Psoas muscle (tissue), 8 donors: ENCODE measurements around the gene CRYBA2. TPM values are rescaled to one million over a fixed set of nuclear protein-coding genes. Genes with fewer than 3 reads are reported as not detected.

Source experiments
- ATAC-seq, 4 donors: fragments of 200-7000 bp; cut with Tn5 transposase; one replicate each; pipeline ENCODE4 v1.9.1; 2020; ENCODE audit warnings: moderate library complexity in 3 of 4, mild to moderate bottlenecking in 2 of 4
- DNase-seq, 2 donors: peaks; one replicate each; pipeline ENCODE4 v3.0.0-alpha.2; 2020
- H3K27ac ChIP-seq: fragments of 200-600 bp; one replicate; pipeline ENCODE4 v1.8.0; 2022
- H3K27me3 ChIP-seq, 3 donors: fragments of 200-600 bp in 1 of 3; one replicate each; pipeline versions ENCODE4 v1.6.1 to v1.8.0; 2013 to 2022; ENCODE audit warnings: low read length in 2 of 3, mild to moderate bottlenecking in 2 of 3, moderate library complexity in 1 of 3; ENCODE audit not compliant: insufficient read depth in 3 of 3
- H3K36me3 ChIP-seq, 2 donors: fragments of 200-600 bp in 1 of 2; one replicate each; pipeline versions ENCODE4 v1.6.1 to v1.8.0; 2013 to 2022; ENCODE audit warnings: low read depth in 1 of 2, mild to moderate bottlenecking in 1 of 2, moderate library complexity in 1 of 2; ENCODE audit not compliant: insufficient read depth in 1 of 2
- H3K4me1 ChIP-seq: fragments of 200-600 bp; one replicate; pipeline ENCODE4 v1.8.0; 2022
- H3K4me3 ChIP-seq: fragments of 200-600 bp; one replicate; pipeline ENCODE4 v1.8.0; 2022; ENCODE audit warnings: mild to moderate bottlenecking
- H3K9me3 ChIP-seq: fragments of 200-600 bp; one replicate; pipeline ENCODE4 v1.8.0; 2022
- CTCF ChIP-seq: fragments of 200-600 bp; IDR thresholded peaks from one replicate; pipeline ENCODE4 v1.8.0; 2022; ENCODE audit warnings: antibody characterized with exemption
- WGBS, 3 donors: extraction: QIAGEN DNeasy Blood & Tissue Kit; methylation state at CpG; one replicate each; pipeline versions ENCODE4 v1.1.6 to v1.1.7; 2013; 5-methylcytosine and 5-hydroxymethylcytosine counted together
- intact Hi-C, 2 donors: fragments of 100-400 bp; cut with DNase I; formaldehyde crosslinking; loops; one replicate each; pipeline versions ENCODE4 v1.11.0 to v1.14.2; 2022
- polyA plus RNA-seq, 3 donors: library from polyadenylated mRNA; stranded (reverse); fragments of 200-250 nt; gene quantifications; one replicate each; pipeline ENCODE4 v1.2.3, GENCODE V29; 2013
- total RNA-seq, 4 donors: library from RNA; stranded (reverse); fragmentation: NEBNext Ultra II Directional in 2 of 4; extraction: Animal tissue kit (Norgen Biotek cat#: 25700) in 2 of 4; gene quantifications; one replicate each; pipeline versions ENCODE4 v1.2.1 to v1.2.4, GENCODE V29; 2021 to 2023
- donor health status: healthy with polysubstance abuse.
- donor health status: DM: no; HTN: no; CAD: no; lungs with moderate emphysema.
- donor health status: Bipolar disorder and iron deficiency.
- donor health status: healthy.
- donor health status: DM: yes; HTN: yes; CAD: no.
- donor health status: DM: no; HTN: no; CAD: no.
- donor health status: DM: no; HTN: no; CAD: no.
- donor health status: DM: yes; HTN: yes; CAD: no.

The CRYBA2 gene
- total and polyA plus RNA-seq, 7 donors = 0.08 TPM; not detected in 6

GRCh38 chr2:218946621-218947020 lies 46.6 kb downstream of the CRYBA2 start:
- no peaks in the 10 kb centered on the region for H3K9me3 ChIP-seq
- no peak overlapping the region for H3K27ac ChIP-seq
- intact Hi-C loops = no loop called here
- 88 to 100% (median 96%) methylated on average over 1 of the region's 1 CpG for WGBS, 3 donors
- DNase-seq (no peak), ATAC-seq (no peak)
- peaks cover 0 to 48% (median 0%) of the 10 kb centered on the region in 3 donors for H3K27me3 ChIP-seq
- TF ChIP-seq CTCF = no peak
- no peaks in the 10 kb centered on the region for H3K36me3 ChIP-seq
- no peaks in the 10 kb centered on the region for H3K4me1 ChIP-seq
- no peak overlapping the region for H3K4me3 ChIP-seq

GRCh38 chr2:218944759-218945404 lies 48.3 kb downstream of the CRYBA2 start:
- Histone ChIP-seq H3K9me3 (no peaks in the 10 kb centered on the region), H3K27ac (no peak overlapping the region), H3K4me3 (no peak overlapping the region), H3K4me1 (no peaks in the 10 kb centered on the region), H3K36me3 (no peaks in the 10 kb centered on the region), H3K27me3 (peaks cover 0 to 50% (median 0%) of the 10 kb centered on the region in 3 donors)
- intact Hi-C loops = no loop called here
- DNase-seq (no peak), ATAC-seq (no peak)
- no peak for TF ChIP-seq CTCF
- WGBS, 3 donors = 80 to 88% (median 84%) methylated on average over 1 of the region's 1 CpG

Other genes with a start within 250 kb of the CRYBA2 start
- gene CYP27A1, start 211.3 kb downstream of the CRYBA2 start, total RNA-seq = 10 to 100 TPM; 23.4 to 48.4 (median 45.9) TPM
- 10 to 100 TPM in 2 of 3 donors, 1 to 10 TPM in 1; 9.3 to 32.0 (median 18.4) TPM for gene CYP27A1, start 211.3 kb downstream of the CRYBA2 start, polyA plus RNA-seq
- gene PRKAG3, start 161.6 kb downstream of the CRYBA2 start, total RNA-seq = 100 to 1,000 TPM in 1 of 4 donors, 10 to 100 TPM in 3; 22.0 to 187 (median 59.9) TPM
- 10 to 100 TPM in 2 of 3 donors, 1 to 10 TPM in 1; 9.2 to 60.2 (median 58.5) TPM for gene PRKAG3, start 161.6 kb downstream of the CRYBA2 start, polyA plus RNA-seq
- gene WNT6, start 133.6 kb downstream of the CRYBA2 start, total RNA-seq = 1 to 10 TPM in 1 of 4 donors, under 1 TPM in 3; 0.12 to 1.0 (median 0.48) TPM
- under 1 TPM; 0.05 to 0.20 (median 0.20) TPM for gene WNT6, start 133.6 kb downstream of the CRYBA2 start, polyA plus RNA-seq
- gene WNT10A, start 112.6 kb downstream of the CRYBA2 start, total RNA-seq = not detected
- gene WNT10A, start 112.6 kb downstream of the CRYBA2 start, polyA plus RNA-seq = under 1 TPM in 2 of 3 donors, not detected in 1; 0.01 to 0.03 TPM
- not detected for gene CDK5R2, start 33.8 kb downstream of the CRYBA2 start, total RNA-seq
- gene CDK5R2, start 33.8 kb downstream of the CRYBA2 start, polyA plus RNA-seq = under 1 TPM in 1 of 3 donors, not detected in 2; 0.03 TPM
- not detected for gene FEV, start 8.2 kb downstream of the CRYBA2 start, total RNA-seq
- gene FEV, start 8.2 kb downstream of the CRYBA2 start, polyA plus RNA-seq = not detected
- not detected for gene CFAP65, start 48.1 kb upstream of the CRYBA2 start, total RNA-seq
- not detected for gene CFAP65, start 48.1 kb upstream of the CRYBA2 start, polyA plus RNA-seq
- gene IHH, start 67.5 kb upstream of the CRYBA2 start, total RNA-seq = not detected
- gene IHH, start 67.5 kb upstream of the CRYBA2 start, polyA plus RNA-seq = under 1 TPM in 2 of 3 donors, not detected in 1; 0.03 to 0.12 TPM
- gene NHEJ1, start 167.4 kb upstream of the CRYBA2 start, total RNA-seq = 10 to 100 TPM; 11.5 to 18.5 (median 13.4) TPM
- gene NHEJ1, start 167.4 kb upstream of the CRYBA2 start, polyA plus RNA-seq = 10 to 100 TPM; 10.7 to 20.5 (median 15.5) TPM
- under 1 TPM in 3 of 4 donors, not detected in 1; 0.12 to 0.86 (median 0.16) TPM for gene SLC23A3, start 176.6 kb upstream of the CRYBA2 start, total RNA-seq
- under 1 TPM; 0.09 to 0.25 (median 0.10) TPM for gene SLC23A3, start 176.6 kb upstream of the CRYBA2 start, polyA plus RNA-seq
- gene CNPPD1, start 183.5 kb upstream of the CRYBA2 start, total RNA-seq = 10 to 100 TPM; 58.5 to 76.0 (median 70.0) TPM
- gene CNPPD1, start 183.5 kb upstream of the CRYBA2 start, polyA plus RNA-seq = 10 to 100 TPM; 71.0 to 81.5 (median 72.7) TPM
- 10 to 100 TPM; 28.1 to 38.1 (median 37.1) TPM for gene RETREG2, start 184.9 kb upstream of the CRYBA2 start, total RNA-seq
- 10 to 100 TPM; 36.5 to 71.4 (median 62.2) TPM for gene RETREG2, start 184.9 kb upstream of the CRYBA2 start, polyA plus RNA-seq
- 10 to 100 TPM; 19.0 to 26.6 (median 22.1) TPM for gene ZFAND2B, start 213.4 kb upstream of the CRYBA2 start, total RNA-seq
- gene ZFAND2B, start 213.4 kb upstream of the CRYBA2 start, polyA plus RNA-seq = 10 to 100 TPM; 22.4 to 46.2 (median 32.6) TPM
- 10 to 100 TPM; 24.4 to 55.7 (median 43.5) TPM for gene ABCB6, start 225.5 kb upstream of the CRYBA2 start, total RNA-seq
- gene ABCB6, start 225.5 kb upstream of the CRYBA2 start, polyA plus RNA-seq = 10 to 100 TPM; 31.0 to 64.9 (median 42.2) TPM
- 100 to 1,000 TPM; 111 to 180 (median 122) TPM for gene ATG9A, start 236.2 kb upstream of the CRYBA2 start, total RNA-seq
- gene ATG9A, start 236.2 kb upstream of the CRYBA2 start, polyA plus RNA-seq = 100 to 1,000 TPM in 1 of 3 donors, 10 to 100 TPM in 2; 41.6 to 107 (median 74.0) TPM
- gene ANKZF1, start 236.4 kb upstream of the CRYBA2 start, total RNA-seq = 10 to 100 TPM in 3 of 4 donors, 1 to 10 TPM in 1; 9.3 to 29.4 (median 15.2) TPM
- gene ANKZF1, start 236.4 kb upstream of the CRYBA2 start, polyA plus RNA-seq = 10 to 100 TPM in 2 of 3 donors, 1 to 10 TPM in 1; 8.7 to 27.8 (median 14.9) TPM